Stimulated activated CD4-positive, alpha-beta T cell treated with anti-CD3 and anti-CD28 coated beads, Interleukin-12 subunit alpha, Interleukin-12 subunit beta, amount 100 ng/mL, for 24 hours (primary cell): ENCODE data around the gene RAVER2.
"Not testable (repeated sequence)": the region's sequence is repeated elsewhere in the genome, so short reads cannot be mapped to it uniquely, and the experiment has no call there.

ENCODE experiments used
- DNase-seq, 2 experiments: peaks; one replicate each; pipeline ENCODE4 v3.0.0-alpha.2; 2020; ENCODE audit warnings: low read depth in 2 of 2

Gene RAVER2

DNA sequence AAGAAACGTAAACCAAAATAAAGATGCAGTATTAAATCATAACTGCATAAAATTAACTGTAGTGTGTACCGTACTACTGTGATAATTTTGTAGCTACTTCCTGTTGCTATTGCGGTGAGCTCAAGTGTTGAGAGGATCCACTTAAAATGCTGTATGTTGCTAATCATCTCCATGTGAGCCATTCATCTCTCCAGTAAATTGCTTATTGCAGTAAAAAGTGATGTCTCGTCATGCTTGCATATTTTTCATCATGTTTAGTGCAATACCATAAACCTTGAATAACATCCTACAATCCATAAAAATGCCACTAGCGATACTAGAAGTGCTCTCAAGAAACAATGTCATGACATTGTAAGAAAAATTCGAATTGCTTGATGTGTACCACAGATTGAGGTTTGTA lies 66.3 kb downstream of the RAVER2 start:
- DNase-seq: no peak

DNA sequence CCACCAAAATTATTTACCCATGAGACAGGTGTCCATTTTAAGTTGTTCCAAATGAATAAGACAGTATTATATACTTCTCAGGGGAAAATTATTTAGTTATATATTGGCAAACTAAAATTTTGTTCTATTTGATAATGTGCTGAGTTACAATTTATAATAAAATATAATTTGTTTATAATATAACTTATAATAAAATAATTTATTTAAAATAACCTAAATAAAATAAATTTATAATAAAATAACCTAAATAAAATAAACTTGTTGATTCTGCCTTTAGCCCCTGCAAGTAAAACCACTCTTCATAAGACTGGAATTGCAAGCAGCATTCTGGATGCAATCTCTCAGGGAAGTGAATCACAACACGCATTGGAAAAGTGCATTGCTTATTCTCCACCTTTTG lies 69.6 kb downstream of the RAVER2 start:
- no peak for DNase-seq

- DNase-seq: not testable (repeated sequence)
These were observed 72.5 kb downstream of the RAVER2 start for GRCh38 chr1:64817364-64817763.

GRCh38 chr1:64820572-64820971 lies 75.7 kb downstream of the RAVER2 start:
- DNase-seq: not testable (repeated sequence)

DNA sequence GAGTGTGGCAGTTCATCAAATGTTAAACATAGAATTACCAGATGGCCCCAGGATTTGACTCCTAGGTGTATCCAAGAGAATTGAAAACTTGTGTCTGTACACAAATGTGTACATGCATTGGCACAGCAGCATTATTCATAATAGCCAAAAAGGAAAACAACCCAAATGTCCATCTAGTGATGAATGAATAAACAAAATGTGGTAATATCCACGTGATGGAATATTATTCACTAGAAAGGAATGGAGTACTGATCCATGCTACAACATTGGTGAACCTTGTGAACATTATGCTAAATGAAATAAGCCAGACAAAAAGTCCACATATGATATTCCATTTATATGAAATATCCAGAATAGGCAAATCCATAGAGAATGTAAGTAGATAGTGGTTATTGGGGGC lies 77.7 kb downstream of the RAVER2 start:
- DNase-seq: no peak

- peak; percentile 24 to 43 for DNase-seq
These were observed 79.0 kb downstream of the RAVER2 start for GRCh38 chr1:64823691-64824476.

DNA sequence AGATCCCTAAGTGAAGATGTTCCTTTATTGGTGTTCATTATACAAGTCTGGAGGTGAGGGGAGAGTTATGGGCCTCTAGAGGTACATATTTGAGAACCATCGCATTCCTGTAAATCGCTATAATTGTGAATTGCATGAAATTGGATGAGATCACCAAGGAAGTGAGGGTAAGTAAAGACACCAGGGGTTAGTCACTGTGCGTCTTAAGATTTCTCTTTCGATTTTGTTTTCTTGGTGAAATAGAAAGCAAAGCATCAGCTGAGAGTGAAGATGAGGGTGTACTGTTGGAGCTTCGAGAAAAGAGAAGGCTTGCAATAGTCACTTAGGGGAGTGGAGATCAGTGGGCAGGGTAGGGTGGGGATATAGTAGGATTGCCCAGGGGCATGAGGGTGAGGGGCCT lies 82.1 kb downstream of the RAVER2 start:
- no peak for DNase-seq

GRCh38 chr1:64828829-64829228 lies 84.0 kb downstream of the RAVER2 start:
- no peak for DNase-seq

- DNase-seq: no peak
These were observed 84.6 kb downstream of the RAVER2 start for GRCh38 chr1:64829411-64830029.

DNA sequence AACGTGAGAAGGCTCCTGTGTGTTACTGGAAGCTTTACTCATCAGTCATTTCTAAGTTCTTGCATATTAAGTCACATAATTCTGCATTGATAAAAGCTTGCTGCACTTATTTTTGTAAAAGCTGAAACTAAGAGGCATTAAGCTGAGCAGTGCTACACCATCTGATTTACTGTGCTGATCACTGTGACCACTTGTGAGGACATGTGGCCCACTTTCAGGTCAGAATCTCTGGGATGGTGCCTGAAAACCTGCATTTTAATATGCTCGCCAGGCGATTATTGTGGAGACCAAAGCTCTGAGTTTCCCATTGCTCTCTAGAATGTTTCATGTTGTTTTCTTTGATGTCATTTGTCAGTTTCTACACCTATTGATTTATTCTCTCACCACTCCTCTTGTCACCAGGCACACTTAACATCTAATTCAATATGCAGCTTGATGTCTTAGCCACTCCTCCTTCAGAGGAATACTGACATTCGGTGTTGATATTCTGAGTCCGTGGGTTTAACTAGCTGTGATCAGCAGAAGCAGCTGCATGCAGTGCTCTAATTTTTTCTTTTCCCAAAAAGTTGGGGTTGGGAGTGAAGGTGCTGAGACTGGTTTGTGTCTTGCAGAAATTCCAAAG lies 85.3 kb downstream of the RAVER2 start:
- DNase-seq: no peak

GRCh38 chr1:64834734-64835133 lies 89.9 kb downstream of the RAVER2 start:
- DNase-seq: no peak

DNA sequence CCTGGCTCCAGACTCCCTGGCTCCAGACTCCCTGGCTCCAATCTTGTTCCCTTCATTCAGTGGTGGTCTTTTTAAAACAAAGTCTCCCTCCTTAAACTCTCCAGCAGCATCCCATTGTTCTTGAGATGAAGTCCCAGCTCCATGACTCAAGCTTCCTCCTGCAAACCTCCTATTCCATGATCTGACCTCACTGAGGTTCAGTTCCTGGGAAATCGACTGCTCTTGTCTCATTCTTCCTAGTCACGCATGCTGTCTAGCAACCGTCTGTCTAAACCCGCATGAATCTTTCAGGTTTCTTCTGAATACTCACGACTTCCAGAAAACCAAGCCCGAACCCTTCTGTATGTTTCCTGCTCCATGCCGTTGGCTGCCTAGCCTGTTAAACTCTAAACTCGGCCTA lies 91.9 kb downstream of the RAVER2 start:
- no peak for DNase-seq

DNA sequence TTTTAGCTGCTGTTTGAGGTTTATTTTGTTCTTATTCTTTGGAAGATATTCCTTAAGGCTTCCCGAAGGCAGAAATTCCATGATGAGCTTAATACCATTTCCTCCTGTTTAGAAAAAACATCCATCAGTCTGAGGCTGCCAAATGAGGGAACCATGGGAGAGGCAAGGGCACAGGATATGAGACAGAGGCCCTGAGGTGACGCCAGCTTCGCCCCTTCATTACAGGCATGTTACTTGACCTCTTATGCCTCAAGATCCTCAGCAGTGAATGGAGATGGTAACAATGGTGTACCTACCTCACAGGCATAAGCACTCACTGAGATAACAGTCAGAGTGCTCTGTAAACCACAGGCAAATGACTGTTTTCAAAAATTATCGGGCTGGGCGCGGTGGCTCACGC lies 93.6 kb downstream of the RAVER2 start:
- no peak for DNase-seq

- DNase-seq: no peak
These were observed 94.4 kb downstream of the RAVER2 start for GRCh38 chr1:64839261-64839660.

DNA sequence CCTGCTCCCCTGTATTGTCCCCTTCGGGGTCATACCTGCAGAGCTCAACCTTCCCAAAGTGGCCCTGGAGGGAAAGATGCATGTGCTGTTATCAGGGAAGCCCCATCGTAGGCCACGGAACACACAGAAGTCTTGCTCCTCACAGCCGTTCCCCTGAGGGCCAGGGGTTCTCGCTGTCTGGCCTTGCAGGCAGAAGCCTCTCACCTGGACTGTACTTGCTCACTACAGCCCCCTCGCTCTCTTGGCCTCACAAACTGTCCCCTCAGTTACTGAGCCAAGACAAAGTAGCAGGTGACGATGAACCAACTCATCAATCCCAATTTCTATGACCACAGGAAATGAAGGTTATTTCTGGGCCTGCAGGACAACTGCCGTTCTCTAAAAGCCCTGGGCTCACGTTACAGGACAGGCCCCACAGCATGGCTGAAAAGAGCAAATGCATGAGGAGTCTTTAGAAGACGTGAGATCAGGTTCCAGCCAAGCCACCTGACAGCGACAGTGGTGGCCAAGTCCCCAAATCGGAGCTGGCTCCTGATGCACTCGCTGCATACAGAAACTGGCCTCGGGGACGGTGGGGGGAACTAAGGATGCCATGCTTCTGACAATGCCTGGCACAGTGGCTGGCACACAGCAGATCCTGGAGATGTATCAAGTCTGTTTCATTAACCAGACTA lies 95.0 kb downstream of the RAVER2 start:
- DNase-seq: no peak

DNA sequence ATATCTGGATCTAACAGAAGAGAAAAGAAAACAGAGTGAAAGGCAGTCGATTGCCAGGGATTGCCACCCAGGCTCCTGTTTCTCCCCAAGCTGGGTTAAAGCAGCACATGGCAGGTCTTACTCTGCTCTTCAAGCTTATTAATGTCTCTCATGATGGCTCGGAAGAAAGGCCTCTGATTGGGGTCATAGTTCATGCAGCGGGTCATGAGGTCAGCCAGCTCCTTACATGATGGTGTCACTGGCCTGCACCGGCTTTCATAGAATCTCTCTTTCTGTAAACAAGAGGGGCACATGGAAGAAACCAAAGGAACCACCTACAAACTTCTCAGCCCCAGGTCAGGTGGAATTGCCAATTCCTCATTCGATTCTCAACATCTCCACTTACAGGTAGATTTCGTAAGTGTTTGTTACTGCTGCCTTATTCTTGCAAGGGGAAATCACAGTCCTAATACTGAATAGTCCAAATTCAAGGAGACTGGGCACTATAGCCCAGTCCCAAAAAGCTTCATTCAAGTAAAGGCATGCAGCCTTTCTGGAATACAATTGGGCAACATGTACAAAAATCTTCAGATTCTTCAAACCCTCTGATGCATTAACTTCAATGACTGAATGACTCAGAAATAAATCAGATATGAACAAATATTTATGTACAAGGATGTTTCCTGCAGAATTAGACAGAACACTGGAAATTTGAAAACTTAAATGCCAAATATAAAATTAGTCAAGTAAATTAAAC lies 96.6 kb downstream of the RAVER2 start:
- DNase-seq: no peak

- DNase-seq: no peak
These were observed 97.3 kb downstream of the RAVER2 start for GRCh38 chr1:64842224-64842623.

DNA sequence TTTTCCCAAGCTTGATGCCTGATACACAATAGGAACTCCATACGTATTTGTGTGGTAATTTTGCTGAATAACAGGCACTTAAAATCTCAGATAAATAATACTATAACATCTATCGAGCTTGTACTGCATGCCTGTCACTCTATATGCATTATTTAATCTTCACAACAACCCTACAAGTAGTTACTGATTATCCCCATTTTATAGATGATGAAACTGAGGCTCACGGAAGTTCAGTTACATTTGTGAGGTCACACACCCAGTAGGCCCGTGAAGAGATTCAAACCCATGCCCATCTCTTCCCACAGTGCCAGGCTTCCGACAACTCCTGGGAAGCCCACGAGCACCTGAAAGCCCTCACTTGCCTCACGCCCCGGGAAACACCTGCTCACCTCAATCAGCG lies 98.8 kb downstream of the RAVER2 start:
- DNase-seq: no peak

GRCh38 chr1:64844175-64844574 lies 99.3 kb downstream of the RAVER2 start:
- no peak for DNase-seq

DNA sequence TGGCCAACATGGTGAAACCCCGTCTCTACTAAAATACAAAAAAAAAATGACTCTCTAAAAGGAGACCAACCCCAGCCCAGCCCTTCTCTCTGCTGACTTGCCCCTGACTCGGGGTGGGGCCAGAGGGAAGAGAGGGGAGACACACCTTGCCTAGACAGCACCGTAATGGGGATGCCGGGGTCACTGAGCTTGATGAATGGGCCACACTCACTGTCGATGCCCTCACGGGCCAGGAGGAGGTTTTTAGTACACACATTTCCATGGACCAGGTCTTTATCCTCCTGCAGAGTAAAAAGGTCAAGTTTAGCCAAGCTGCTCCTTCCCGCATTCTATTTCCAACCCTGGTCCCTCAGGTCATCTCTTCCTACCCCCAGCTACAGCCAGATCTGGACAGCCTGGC lies 99.7 kb downstream of the RAVER2 start:
- DNase-seq: no peak

GRCh38 chr1:64845831-64846425 lies 101.1 kb downstream of the RAVER2 start:
- no peak for DNase-seq
